H1 (cell line): ENCODE measurements around the gene ID2. TPM values are rescaled to one million over a fixed set of nuclear protein-coding genes. Genes with fewer than 3 reads are reported as not detected.

ENCODE experiments used
- CTCF ChIA-PET: fragments of 300-600 bp; sonication (Branson Sonifier 250); formaldehyde crosslinking; loops from one replicate; lab custom pipeline; 2021; ENCODE audit not compliant: partially characterized antibody; lab: Charles Lee
- POLR2A ChIA-PET: fragments of 300-600 bp; sonication (Branson Sonifier 250); formaldehyde crosslinking; loops from one replicate; lab custom pipeline; 2021; ENCODE audit warnings: inconsistent platforms; ENCODE audit not compliant: partially characterized antibody; lab: Charles Lee
- DNase-seq, 2 experiments: peaks; one replicate each; pipeline versions ENCODE4 v3.0.0 to v3.0.0-alpha.2; 2010 to 2022; ENCODE audit warnings: low spot score in 2 of 2, low read depth in 1 of 2, mixed read lengths in 1 of 2
- FAIRE-seq: peaks from 2 replicates; lab custom pipeline; 2011; peaks lifted over from hg19 to GRCh38; lab: Jason Lieb, UNC
- H2AFZ ChIP-seq: 2 replicates; pipeline ENCODE4 v1.8.1; 2012; ENCODE audit warnings: low read length, inconsistent platforms
- H2AK5ac ChIP-seq: 2 replicates; pipeline ENCODE4 v1.6.1; 2013; ENCODE audit warnings: low read depth, low read length
- H2BK120ac ChIP-seq: replicated peaks from 2 replicates; pipeline ENCODE3; 2013; ENCODE audit warnings: low read depth, low read length, inconsistent platforms
- H2BK12ac ChIP-seq: 2 replicates; pipeline ENCODE4 v1.6.1; 2013; ENCODE audit warnings: low read depth, low read length
- H2BK15ac ChIP-seq: 2 replicates; pipeline ENCODE4 v1.6.1; 2013; ENCODE audit warnings: low read length
- H2BK20ac ChIP-seq: 2 replicates; pipeline ENCODE4 v1.6.1; 2013; ENCODE audit warnings: low read length
- H2BK5ac ChIP-seq: 2 replicates; pipeline ENCODE4 v1.6.1; 2013; ENCODE audit warnings: low read depth, low read length
- H3K14ac ChIP-seq: 2 replicates; pipeline ENCODE4 v1.6.1; 2013; ENCODE audit warnings: inconsistent platforms; ENCODE audit not compliant: insufficient read length
- H3K18ac ChIP-seq: 2 replicates; pipeline ENCODE4 v1.6.1; 2013; ENCODE audit warnings: low read length; ENCODE audit errors: extremely low read depth
- H3K23ac ChIP-seq: 2 replicates; pipeline ENCODE4 v1.6.1; 2013; ENCODE audit warnings: inconsistent platforms; ENCODE audit not compliant: insufficient read length
- H3K23me2 ChIP-seq: 2 replicates; pipeline ENCODE4 v1.6.1; 2013; ENCODE audit warnings: low read depth, low read length
- H3K27ac ChIP-seq: 2 replicates; pipeline ENCODE4 v1.6.1; 2011; ENCODE audit warnings: low read depth, low read length, inconsistent platforms
- H3K27me3 ChIP-seq, 4 experiments: replicated peaks in 1 of 4; 1 replicate in 1 of 4; 2 replicates in 3 of 4; pipeline versions ENCODE4 v1.6.1 to v1.8.1; 2011 to 2013; ENCODE audit warnings: low read length in 3 of 4, mild to moderate bottlenecking in 3 of 4, inconsistent platforms in 2 of 4, mixed read lengths in 2 of 4, moderate library complexity in 1 of 4; ENCODE audit not compliant: control insufficient read depth in 3 of 4, insufficient read depth in 3 of 4; ENCODE audit errors: extremely low read depth in 1 of 4
- H3K36me3 ChIP-seq, 4 experiments: 2 replicates each; pipeline versions ENCODE4 v1.6.1 to v1.8.1; 2011 to 2013; ENCODE audit warnings: mild to moderate bottlenecking in 4 of 4, low read length in 3 of 4, moderate library complexity in 2 of 4, control low read depth in 1 of 4, inconsistent platforms in 1 of 4; ENCODE audit not compliant: insufficient read depth in 4 of 4, control insufficient read depth in 2 of 4
- H3K4ac ChIP-seq: replicated peaks from 2 replicates; pipeline ENCODE3; 2013; ENCODE audit warnings: low read length, low read depth, mixed read lengths, inconsistent platforms; ENCODE audit not compliant: insufficient read length
- H3K4me1 ChIP-seq, 4 experiments: replicated peaks in 1 of 4; 1 replicate in 1 of 4; 2 replicates in 3 of 4; pipeline versions ENCODE4 v1.6.1 to v1.8.1; 2011 to 2013; ENCODE audit warnings: low read length in 3 of 4, inconsistent platforms in 2 of 4, mixed read lengths in 1 of 4; ENCODE audit not compliant: insufficient read depth in 4 of 4, control insufficient read depth in 3 of 4
- H3K4me2 ChIP-seq, 2 experiments: 2 replicates each; pipeline versions ENCODE4 v1.6.1 to v1.8.1; 2011 to 2013; ENCODE audit warnings: low read depth in 2 of 2, low read length in 2 of 2, control low read depth in 1 of 2, inconsistent platforms in 1 of 2, mild to moderate bottlenecking in 1 of 2; ENCODE audit not compliant: insufficient read depth in 1 of 2
- H3K4me3 ChIP-seq, 4 experiments: fragments of 200-600, 300-600 bp in 1 of 4; sonication (generic), shearing (Covaris generic), sonication (Bioruptor Twin) in 1 of 4; 2 replicates each; pipeline versions ENCODE4 v1.5.1 to v1.8.1; 2011 to 2016; ENCODE audit warnings: low read length in 4 of 4, low read depth in 3 of 4, control low read depth in 2 of 4, inconsistent platforms in 2 of 4, mild to moderate bottlenecking in 2 of 4, mixed read lengths in 1 of 4, moderate library complexity in 1 of 4; ENCODE audit not compliant: insufficient read depth in 2 of 4; ENCODE audit errors: extremely low read depth in 1 of 4
- H3K56ac ChIP-seq: replicated peaks from 2 replicates; pipeline ENCODE3; 2013; ENCODE audit warnings: low read depth, mild to moderate bottlenecking, mixed read lengths, low read length, inconsistent platforms; ENCODE audit not compliant: insufficient read length
- H3K79me1 ChIP-seq: 2 replicates; pipeline ENCODE4 v1.6.1; 2013; ENCODE audit warnings: low read depth, low read length, control low read depth
- H3K79me2 ChIP-seq, 2 experiments: 2 replicates each; pipeline versions ENCODE4 v1.6.1 to v1.8.1; 2012 to 2013; ENCODE audit warnings: low read length in 2 of 2, mild to moderate bottlenecking in 2 of 2, inconsistent platforms in 1 of 2; ENCODE audit not compliant: insufficient read depth in 2 of 2, control insufficient read depth in 1 of 2
- H3K9ac ChIP-seq, 4 experiments: replicated peaks in 1 of 4; 1 replicate in 1 of 4; 2 replicates in 3 of 4; pipeline versions ENCODE4 v1.6.1 to v1.8.1; 2011 to 2013; ENCODE audit warnings: low read depth in 3 of 4, low read length in 3 of 4, control low read depth in 2 of 4, mild to moderate bottlenecking in 2 of 4, moderate library complexity in 2 of 4, inconsistent platforms in 1 of 4; ENCODE audit errors: extremely low read depth in 1 of 4
- H3K9me3 ChIP-seq, 2 experiments: 2 replicates each; pipeline versions ENCODE4 v1.6.1 to v1.8.1; 2012 to 2013; ENCODE audit warnings: mild to moderate bottlenecking in 2 of 2, moderate library complexity in 2 of 2, control low read depth in 1 of 2, inconsistent platforms in 1 of 2, low read depth in 1 of 2, low read length in 1 of 2, mixed read lengths in 1 of 2; ENCODE audit not compliant: insufficient read depth in 2 of 2
- H4K20me1 ChIP-seq, 2 experiments: replicated peaks in 1 of 2; 2 replicates each; pipeline versions ENCODE3 to v1.8.1; 2011 to 2013; ENCODE audit warnings: inconsistent platforms in 2 of 2, low read length in 2 of 2, mild to moderate bottlenecking in 1 of 2; ENCODE audit not compliant: insufficient read depth in 2 of 2, control insufficient read depth in 1 of 2
- H4K5ac ChIP-seq: 2 replicates; pipeline ENCODE4 v1.6.1; 2013; ENCODE audit warnings: low read length, low read depth, mixed read lengths, inconsistent platforms; ENCODE audit not compliant: insufficient read length
- H4K8ac ChIP-seq: 2 replicates; pipeline ENCODE4 v1.8.0; 2013; ENCODE audit warnings: mild to moderate bottlenecking, moderate library complexity, low read length, inconsistent platforms; ENCODE audit not compliant: insufficient read depth; ENCODE audit errors: extremely low read depth
- H4K91ac ChIP-seq: replicated peaks from 2 replicates; pipeline ENCODE3; 2013; ENCODE audit warnings: low read length, mixed read lengths, inconsistent platforms; ENCODE audit not compliant: insufficient read length
- EGR1 ChIP-seq: IDR thresholded peaks from 2 replicates; pipeline ENCODE4 v1.6.1; 2011; ENCODE audit warnings: low read depth, low read length, borderline replicate concordance
- FOSL1 ChIP-seq: IDR thresholded peaks from 2 replicates; pipeline ENCODE4 v1.6.1; 2011; ENCODE audit warnings: mild to moderate bottlenecking, low read depth, low read length, moderate library complexity; ENCODE audit not compliant: insufficient read depth
- MAFK ChIP-seq: IDR thresholded peaks from 2 replicates; pipeline ENCODE4 v1.6.1; 2012; ENCODE audit warnings: low read depth, mild to moderate bottlenecking, improper control_type of control experiment, low read length
- NRF1 ChIP-seq: IDR thresholded peaks from 2 replicates; pipeline ENCODE4 v1.6.1; 2011; ENCODE audit warnings: mild to moderate bottlenecking, low read depth, low read length, improper control_type of control experiment
- SIX5 ChIP-seq: IDR thresholded peaks from 2 replicates; pipeline ENCODE4 v1.6.1; 2011; ENCODE audit warnings: mild to moderate bottlenecking, low read depth, low read length
- TAF1 ChIP-seq: IDR thresholded peaks from 2 replicates; pipeline ENCODE4 v1.6.1; 2011; ENCODE audit warnings: mild to moderate bottlenecking, low read depth, low read length
- YY1 ChIP-seq: IDR thresholded peaks from 2 replicates; pipeline ENCODE4 v1.6.1; 2011; ENCODE audit warnings: low read depth, mild to moderate bottlenecking, low read length
- WGBS, 2 experiments: shearing (Covaris generic) in 1 of 2; methylation state at CpG; one replicate each; pipeline versions ENCODE4 v1.1.6 to v1.1.7; 2013 to 2015; ENCODE audit warnings: low lambda C conversion rate in 2 of 2, mixed read lengths in 2 of 2, inconsistent platforms in 1 of 2, low coverage in 1 of 2, missing lambda C conversion rate in 1 of 2; ENCODE audit not compliant: insufficient replicate concordance in 2 of 2, insufficient coverage in 1 of 2, insufficient read length in 1 of 2; ENCODE audit errors: extremely low coverage in 1 of 2, missing lambda C conversion rate in 1 of 2; 5-methylcytosine and 5-hydroxymethylcytosine counted together
- polyA plus RNA-seq, 7 experiments: library from polyadenylated mRNA; depleted of rRNA in 3 of 7; stranded (reverse) in 5 of 7; unstranded in 2 of 7; fragments of >200 nt in 5 of 7; fragments of 200-250 nt in 2 of 7; gene quantifications; 1 replicate in 5 of 7; 2 replicates in 1 of 7; 4 replicates in 1 of 7; pipeline versions ENCODE4 v1.2.1 to v1.2.3, GENCODE V29; 2011 to 2013; ENCODE audit warnings: missing spikeins in 2 of 7, mixed read lengths in 2 of 7
- total RNA-seq: library from RNA; stranded (reverse); fragmentation: NEBNext Ultra II Directional; extraction: Animal tissue kit (Norgen Biotek cat#: 25700); gene quantifications from 2 replicates; pipeline ENCODE4 v1.2.1, GENCODE V29; 2021
- TF ChIP-seq, protein P1 (sequence below): IDR thresholded peaks from 2 replicates; pipeline ENCODE4 v1.6.1; 2012; ENCODE audit warnings: low read length, inconsistent platforms

Gene ID2
- total and polyA plus RNA-seq, 2 of the 8 experiments (the other 6 are each of a cell fraction or from before 2014, with no cell fraction given): 36.7 to 214 TPM

GRCh38 chr2:8647462-8647857 is 34.4 kb upstream of the ID2 start:
- no peaks in the 10 kb centered on the region for H3K23me2 ChIP-seq
- DNase-seq (no peak), FAIRE-seq (no peak)
- 83% methylated on average over 1 of the region's 1 CpG; no CpG with 5 or more reads in 1 of the 2 experiments for WGBS, 2 experiments
- no peaks in the 10 kb centered on the region for H3K36me3 ChIP-seq
- H3K18ac ChIP-seq: no peak overlapping the region
- H3K79me1 ChIP-seq: no peaks in the 10 kb centered on the region
- no peak overlapping the region for H3K14ac ChIP-seq
- CTCF ChIA-PET: interaction anchor here (1.5 kb wide), 1 partner anchor 28 kb away, joined by 4 read pairs; no protein-coding TSS in a partner anchor
- H3K4me2 ChIP-seq: no peak overlapping the region
- POLR2A ChIA-PET: no interaction called here
- H4K8ac ChIP-seq: no peak overlapping the region
- H3K9ac ChIP-seq: no peak overlapping the region
- H3K27me3 ChIP-seq: no peaks in the 10 kb centered on the region
- H3K79me2 ChIP-seq: no peaks in the 10 kb centered on the region
- no peak overlapping the region for H4K5ac ChIP-seq
- no peak overlapping the region for H2BK12ac ChIP-seq
- H3K9me3 ChIP-seq: peaks cover 3 to 13% of the 10 kb centered on the region in 2 experiments; a peak in 2 of 4 replicates
- no peak overlapping the region for H2BK20ac ChIP-seq
- H4K20me1 ChIP-seq: no peaks in the 10 kb centered on the region
- no peak overlapping the region for H2BK120ac ChIP-seq
- H3K56ac ChIP-seq: no peak overlapping the region
- H3K4ac ChIP-seq: no peak overlapping the region
- TF ChIP-seq FOSL1 (no peak), SIX5 (no peak), NRF1 (no peak), TAF1 (no peak), MAFK (no peak), EGR1 (no peak), YY1 (no peak)
- TF ChIP-seq, protein P1, sequence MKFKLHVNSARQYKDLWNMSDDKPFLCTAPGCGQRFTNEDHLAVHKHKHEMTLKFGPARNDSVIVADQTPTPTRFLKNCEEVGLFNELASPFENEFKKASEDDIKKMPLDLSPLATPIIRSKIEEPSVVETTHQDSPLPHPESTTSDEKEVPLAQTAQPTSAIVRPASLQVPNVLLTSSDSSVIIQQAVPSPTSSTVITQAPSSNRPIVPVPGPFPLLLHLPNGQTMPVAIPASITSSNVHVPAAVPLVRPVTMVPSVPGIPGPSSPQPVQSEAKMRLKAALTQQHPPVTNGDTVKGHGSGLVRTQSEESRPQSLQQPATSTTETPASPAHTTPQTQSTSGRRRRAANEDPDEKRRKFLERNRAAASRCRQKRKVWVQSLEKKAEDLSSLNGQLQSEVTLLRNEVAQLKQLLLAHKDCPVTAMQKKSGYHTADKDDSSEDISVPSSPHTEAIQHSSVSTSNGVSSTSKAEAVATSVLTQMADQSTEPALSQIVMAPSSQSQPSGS: no peak
- H3K4me1 ChIP-seq: peaks cover under 1 to 4% (median 3%) of the 10 kb centered on the region in 4 experiments
- no peak overlapping the region for H2AK5ac ChIP-seq
- no peak overlapping the region for H3K27ac ChIP-seq
- no peak overlapping the region for H3K23ac ChIP-seq
- H2AFZ ChIP-seq: no peak overlapping the region
- no peak overlapping the region for H2BK5ac ChIP-seq
- no peak overlapping the region for H2BK15ac ChIP-seq
- no peak overlapping the region for H3K4me3 ChIP-seq
- no peak overlapping the region for H4K91ac ChIP-seq
